ENCODE data around the gene ZNF91. TPM values are rescaled to one million over a fixed set of nuclear protein-coding genes. Genes with fewer than 3 reads are reported as not detected.

ZNF91 gene
- total RNA-seq, 1 experiment from 2014 or later: 43.5 TPM

- Histone ChIP-seq H3K27ac (ENCODE audit: insufficient read length, low read depth, low read length) (no peak overlapping the region), H2AK5ac (ENCODE audit: insufficient read length, low read length) (no peak overlapping the region), H3K79me2 (ENCODE audit: insufficient read depth, low read length) (no peaks in the 10 kb centered on the region), H3K23me2 (ENCODE audit: insufficient read length, low read depth, low read length, poor library complexity, severe bottlenecking) (no peaks in the 10 kb centered on the region), H3K4me2 (ENCODE audit: insufficient read depth, insufficient read length, low read length) (no peak overlapping the region), H4K8ac (replicated peaks; ENCODE audit: insufficient read length, low read depth, low read length) (no peak overlapping the region), H2BK120ac (ENCODE audit: low read depth, low read length, poor library complexity, severe bottlenecking) (no peak overlapping the region), H3K23ac (ENCODE audit: insufficient read length, low read depth, low read length) (no peak overlapping the region), H3K9ac (ENCODE audit: extremely low read depth, insufficient read length, low read length) (no peak overlapping the region), H2BK12ac (ENCODE audit: insufficient read length, low read depth, low read length) (no peak overlapping the region), H2AFZ (ENCODE audit: low read length) (no peak overlapping the region), H3K4me1 (ENCODE audit: insufficient read depth, low read length) (no peaks in the 10 kb centered on the region), H3T11ph (ENCODE audit: low read length) (no peak overlapping the region), H4K91ac (ENCODE audit: insufficient read length, low read depth, low read length) (no peak overlapping the region), H2BK5ac (ENCODE audit: insufficient read length, low read length) (no peak overlapping the region), H3K4ac (ENCODE audit: low read depth, low read length) (no peak overlapping the region), H3K79me1 (ENCODE audit: insufficient read depth, low read depth, low read length, poor library complexity, severe bottlenecking) (no peaks in the 10 kb centered on the region), H3K14ac (ENCODE audit: insufficient read depth, low read length) (no peak overlapping the region), H2BK15ac (ENCODE audit: low read depth, low read length) (no peak overlapping the region), H3K27me3 (ENCODE audit: insufficient read depth, low read length) (no peaks in the 10 kb centered on the region), H4K5ac (ENCODE audit: insufficient read length, low read depth, low read length) (no peak overlapping the region), H2BK20ac (ENCODE audit: low read depth, low read length, poor library complexity, severe bottlenecking) (no peak overlapping the region), H3K18ac (ENCODE audit: insufficient read length, low read depth, low read length) (no peak overlapping the region), H4K20me1 (ENCODE audit: control insufficient read depth, insufficient read depth, insufficient read length) (no peaks in the 10 kb centered on the region), H3K9me3 (ENCODE audit: control insufficient read depth, low read depth, low read length) (peaks cover 66% of the 10 kb centered on the region), H3K56ac (ENCODE audit: insufficient read length, low read depth, low read length) (no peak overlapping the region)
- WGBS (ENCODE audit: extremely low coverage, insufficient read length, low lambda C conversion rate): no CpG with 5 or more reads among the region's 9 CpGs
- peak; percentile 46 for DNase-seq
- H3K27ac Mint-ChIP-seq: no peak overlapping the region
- peaks cover 19 to 51% (median 37%) of the 10 kb centered on the region in 3 experiments for H3K36me3 Mint-ChIP-seq (ENCODE audit: insufficient read depth in 1 of 3, low read depth in 3 of 3)
- no peak overlapping the region for H3K4me3 Mint-ChIP-seq
- peak; percentile 55 for TF ChIP-seq CTCF (conservative IDR thresholded peaks at IDR 0.05)
- H3K9me3 Mint-ChIP-seq: peaks cover 87 to 92% of the 10 kb centered on the region in 2 experiments
- H3K4me1 Mint-ChIP-seq: no peaks in the 10 kb centered on the region
- H3K27me3 Mint-ChIP-seq (ENCODE audit: low read depth): peaks cover 3% of the 10 kb centered on the region
Observed at GRCh38 chr19:23440791-23441190, 45.5 kb upstream of the ZNF91 start.

Data from H9 (cell line).